Right lobe of liver (tissue), 4 donors: ENCODE measurements around the gene UBAP1.

Experiments used
- CTCF ChIP-seq, 4 donors: fragments of 200-600 bp in 3 of 4; fragments of 450-650 bp in 1 of 4; IDR thresholded peaks; one replicate each; pipeline versions ENCODE4 v1.5.1 to v1.8.0; 2016 to 2022; ENCODE audit warnings: antibody characterized with exemption in 4 of 4, mild to moderate bottlenecking in 2 of 4
- POLR2A ChIP-seq: fragments of 450-650 bp; IDR thresholded peaks from one replicate; pipeline ENCODE4 v1.6.1; 2017; ENCODE audit warnings: antibody characterized with exemption, mild to moderate bottlenecking
- donor health status: DM: no; HTN: no; CAD: no.
- donor health status: DM: no; HTN: no; CAD: no.
- donor health status: DM: no; HTN: yes; CAD: no.

GRCh38 chr9:34154057-34154456 is 24.8 kb upstream of the UBAP1 start:
- TF ChIP-seq CTCF (IDR thresholded peaks at IDR 0.05) (no peak), POLR2A (no peak)
